ENCODE measurements around the gene SERPINA4. TPM values are rescaled to one million over a fixed set of nuclear protein-coding genes. Genes with fewer than 3 reads are reported as not detected.

SERPINA4 gene
- total and polyA plus RNA-seq, 2 of the 8 experiments (the other 6 are each of a cell fraction or from before 2014, with no cell fraction given) = not detected

DNA sequence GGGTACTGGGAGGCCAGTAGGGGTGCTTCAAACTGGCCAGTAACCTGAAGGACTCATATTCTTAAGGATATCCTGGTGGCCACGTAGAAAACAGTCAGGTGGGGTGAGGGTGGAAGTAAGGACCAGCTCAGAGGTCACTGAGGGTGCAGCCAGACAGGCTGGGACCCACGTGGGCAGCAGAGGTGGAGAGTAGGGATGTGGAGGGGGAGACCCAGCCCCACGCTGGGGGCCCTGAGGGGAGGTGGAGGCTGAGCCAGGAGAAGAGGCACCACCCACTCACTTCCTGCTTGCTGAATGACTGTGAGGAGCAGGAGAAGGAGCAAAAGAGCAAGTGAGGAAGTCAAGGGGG is 38.4 kb downstream of the SERPINA4 start:
- H3K4me1 ChIP-seq (replicated peaks in 1 of 4; ENCODE audit: control insufficient read depth in 3 of 4, insufficient read depth in 4 of 4, low read length in 3 of 4) = peaks cover 0 to 7% (median 4%) of the 10 kb centered on the region in 4 experiments; a peak in 5 of 7 replicates
- no peak overlapping the region for H2BK20ac ChIP-seq (ENCODE audit: low read length)
- H3K56ac ChIP-seq (replicated peaks; ENCODE audit: insufficient read length, low read depth, low read length) = no peak overlapping the region
- H3K36me3 ChIP-seq (ENCODE audit: control insufficient read depth in 2 of 4, insufficient read depth in 4 of 4, low read length in 3 of 4) = no peaks in the 10 kb centered on the region
- no peaks in the 10 kb centered on the region for H3K79me2 ChIP-seq (ENCODE audit: control insufficient read depth in 1 of 2, insufficient read depth in 2 of 2, low read length in 2 of 2)
- no peaks in the 10 kb centered on the region for H3K79me1 ChIP-seq (ENCODE audit: low read depth, low read length)
- H2BK120ac ChIP-seq (replicated peaks; ENCODE audit: low read depth, low read length) = no peak overlapping the region
- WGBS, 2 experiments (ENCODE audit: extremely low coverage in 1 of 2, insufficient coverage in 1 of 2, insufficient read length in 1 of 2, insufficient replicate concordance in 2 of 2, low coverage in 1 of 2, low lambda C conversion rate in 2 of 2, missing lambda C conversion rate in 1 of 2) = 79% methylated on average over 3 of the region's 3 CpGs; no CpG with 5 or more reads in 1 of the 2 experiments
- ChIA-PET CTCF (ENCODE audit: partially characterized antibody) (interaction anchor here (0.8 to 2.4 kb wide), 9 partner anchors 12 to 815 kb away, joined by 3 to 13 read pairs (median 4); partner anchors contain the start of gene SERPINA3), POLR2A (ENCODE audit: partially characterized antibody) (no interaction called here)
- no peak overlapping the region for H4K91ac ChIP-seq (replicated peaks; ENCODE audit: insufficient read length, low read length)
- H3K14ac ChIP-seq (ENCODE audit: insufficient read length) = no peak overlapping the region
- no peak for DNase-seq (ENCODE audit: low read depth in 1 of 2, low spot score in 2 of 2)
- H3K4ac ChIP-seq (replicated peaks; ENCODE audit: insufficient read length, low read depth, low read length) = no peak overlapping the region
- H2BK15ac ChIP-seq (ENCODE audit: low read length) = 0 out of 2 replicates have a peak overlapping the region, but pooled peaks have one; percentile 46
- H4K8ac ChIP-seq (ENCODE audit: extremely low read depth, insufficient read depth, low read length) = no peak overlapping the region
- no peak overlapping the region for H2AFZ ChIP-seq (ENCODE audit: low read length)
- H3K18ac ChIP-seq (ENCODE audit: extremely low read depth, low read length) = peak overlapping the region; percentile 71
- no peak overlapping the region for H4K5ac ChIP-seq (ENCODE audit: insufficient read length, low read depth, low read length)
- H4K20me1 ChIP-seq (replicated peaks in 1 of 2; ENCODE audit: control insufficient read depth in 1 of 2, insufficient read depth in 2 of 2, low read length in 2 of 2) = no peaks in the 10 kb centered on the region
- H3K9me3 ChIP-seq (ENCODE audit: insufficient read depth in 2 of 2, low read depth in 1 of 2, low read length in 1 of 2) = no peaks in the 10 kb centered on the region
- no peak overlapping the region for H3K4me3 ChIP-seq (ENCODE audit: extremely low read depth in 1 of 4, insufficient read depth in 2 of 4, low read depth in 3 of 4, low read length in 4 of 4)
- FAIRE-seq = no peak
- no peaks in the 10 kb centered on the region for H3K27me3 ChIP-seq (replicated peaks in 1 of 4; ENCODE audit: control insufficient read depth in 3 of 4, extremely low read depth in 1 of 4, insufficient read depth in 3 of 4, low read length in 3 of 4)
- no peak overlapping the region for H3K27ac ChIP-seq (ENCODE audit: low read depth, low read length)
- H2BK5ac ChIP-seq (ENCODE audit: low read depth, low read length) = peak overlapping the region; percentile 24; the same call in 1 of the 2 replicates
- H3K23ac ChIP-seq (ENCODE audit: insufficient read length) = no peak overlapping the region
- H2AK5ac ChIP-seq (ENCODE audit: low read depth, low read length) = no peak overlapping the region
- H2BK12ac ChIP-seq (ENCODE audit: low read depth, low read length) = 0 out of 2 replicates have a peak overlapping the region, but pooled peaks have one; percentile 14
- H3K23me2 ChIP-seq (ENCODE audit: low read depth, low read length) = no peaks in the 10 kb centered on the region; the same call in 1 of the 2 replicates
- no peak overlapping the region for H3K9ac ChIP-seq (replicated peaks in 1 of 4; ENCODE audit: extremely low read depth in 1 of 4, low read depth in 3 of 4, low read length in 3 of 4)
- no peak overlapping the region for H3K4me2 ChIP-seq (ENCODE audit: insufficient read depth in 1 of 2, low read depth in 2 of 2, low read length in 2 of 2)
- TF ChIP-seq, protein P1, sequence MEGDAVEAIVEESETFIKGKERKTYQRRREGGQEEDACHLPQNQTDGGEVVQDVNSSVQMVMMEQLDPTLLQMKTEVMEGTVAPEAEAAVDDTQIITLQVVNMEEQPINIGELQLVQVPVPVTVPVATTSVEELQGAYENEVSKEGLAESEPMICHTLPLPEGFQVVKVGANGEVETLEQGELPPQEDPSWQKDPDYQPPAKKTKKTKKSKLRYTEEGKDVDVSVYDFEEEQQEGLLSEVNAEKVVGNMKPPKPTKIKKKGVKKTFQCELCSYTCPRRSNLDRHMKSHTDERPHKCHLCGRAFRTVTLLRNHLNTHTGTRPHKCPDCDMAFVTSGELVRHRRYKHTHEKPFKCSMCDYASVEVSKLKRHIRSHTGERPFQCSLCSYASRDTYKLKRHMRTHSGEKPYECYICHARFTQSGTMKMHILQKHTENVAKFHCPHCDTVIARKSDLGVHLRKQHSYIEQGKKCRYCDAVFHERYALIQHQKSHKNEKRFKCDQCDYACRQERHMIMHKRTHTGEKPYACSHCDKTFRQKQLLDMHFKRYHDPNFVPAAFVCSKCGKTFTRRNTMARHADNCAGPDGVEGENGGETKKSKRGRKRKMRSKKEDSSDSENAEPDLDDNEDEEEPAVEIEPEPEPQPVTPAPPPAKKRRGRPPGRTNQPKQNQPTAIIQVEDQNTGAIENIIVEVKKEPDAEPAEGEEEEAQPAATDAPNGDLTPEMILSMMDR (IDR thresholded peaks at IDR 0.05; ENCODE audit: control extremely low read depth in 1 of 3, insufficient read depth in 1 of 3, low read depth in 1 of 3, low read length in 3 of 3) = no peak
- TF ChIP-seq TEAD4 (IDR thresholded peaks at IDR 0.05; ENCODE audit: low read depth, low read length) (no peak), GABPA (IDR thresholded peaks at IDR 0.05; ENCODE audit: borderline replicate concordance, insufficient read depth, low read length) (no peak), ZNF274 (IDR thresholded peaks at IDR 0.05; ENCODE audit: borderline replicate concordance, extremely low read depth, low read length) (no peak), SIX5 (IDR thresholded peaks at IDR 0.05; ENCODE audit: low read depth, low read length) (no peak), KDM1A (IDR thresholded peaks at IDR 0.05; ENCODE audit: borderline replicate concordance, low read length) (no peak)

Data from H1 (cell line).